ENCODE measurements around the gene GATAD2A. TPM values are rescaled to one million over a fixed set of nuclear protein-coding genes. Genes with fewer than 3 reads are reported as not detected.
A peak's percentile ranks its signal among the peaks of the same experiment; 100 is the strongest.
"Not testable (repeated sequence)": the region's sequence is repeated elsewhere in the genome, so short reads cannot be mapped to it uniquely, and the experiment has no call there.

The GATAD2A gene
- total RNA-seq, 6 experiments from 2014 or later = 23.9 to 59.6 (median 39.2) TPM

DNA sequence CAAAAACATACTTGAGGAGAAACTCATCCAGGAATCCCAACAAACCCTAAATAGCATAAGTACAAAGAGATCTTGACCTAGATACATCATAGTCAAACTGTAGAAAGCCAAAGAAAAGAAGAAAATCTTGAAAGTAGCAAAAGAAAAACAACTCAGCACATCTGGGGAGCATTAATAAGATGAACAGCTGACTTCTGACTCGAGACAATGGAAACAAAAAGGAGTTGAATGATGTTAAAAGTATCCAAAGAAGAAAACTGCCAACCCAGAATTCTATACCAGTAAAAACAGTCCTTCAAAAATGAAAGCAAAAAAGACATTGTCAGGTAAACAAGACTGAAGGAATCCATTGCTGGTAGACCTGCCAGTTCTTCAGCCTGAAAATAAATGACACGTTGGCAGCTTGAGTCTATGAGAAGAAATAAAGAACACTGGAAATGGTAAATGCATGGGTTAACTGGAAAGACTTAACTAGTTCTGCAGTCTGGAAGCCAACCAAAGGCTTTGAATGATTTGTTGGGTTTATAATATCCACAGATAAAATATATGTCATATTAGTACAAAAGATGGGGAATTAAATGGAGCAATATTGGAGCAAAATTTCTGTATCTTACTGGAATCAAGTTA is 63.1 kb downstream of the GATAD2A start:
- Histone ChIP-seq H3K36me3 (peaks cover 0 to 11% (median 10%) of the 10 kb centered on the region in 4 donors), H3K27ac (no peak overlapping the region), H3K9me3 (peaks cover 0 to 9% (median 2%) of the 10 kb centered on the region in 4 donors), H3K4me3 (no peak overlapping the region), H3K27me3 (no peaks in the 10 kb centered on the region), H3K4me1 (peaks cover 0 to 11% (median 0%) of the 10 kb centered on the region in 4 donors)
- DNase-seq = no peak
- ATAC-seq = no peak
- WGBS (ENCODE audit: insufficient coverage, low coverage, low lambda C conversion rate, missing lambda C conversion rate) = 100% methylated on average over 2 of the region's 2 CpGs
- TF ChIP-seq POLR2A (IDR thresholded peaks at IDR 0.05) = no peak
- TF ChIP-seq CTCF (IDR thresholded peaks at IDR 0.05) = no peak
- intact Hi-C loops (cut with DNase I) = no loop called here

GRCh38 chr19:19470579-19470978 is 65.1 kb downstream of the GATAD2A start:
- no peaks in the 10 kb centered on the region for H3K4me1 ChIP-seq
- no peak for DNase-seq
- H3K27ac ChIP-seq = no peak overlapping the region
- H3K27me3 ChIP-seq = no peaks in the 10 kb centered on the region
- peaks cover 0 to 9% (median 2%) of the 10 kb centered on the region in 4 donors for H3K9me3 ChIP-seq
- H3K4me3 ChIP-seq = no peak overlapping the region
- ATAC-seq = peak in 1 of 4 donors; percentile 29
- intact Hi-C loops (cut with DNase I) = no loop called here
- TF ChIP-seq POLR2A (IDR thresholded peaks at IDR 0.05) (no peak), CTCF (IDR thresholded peaks at IDR 0.05) (no peak)
- H3K36me3 ChIP-seq = peaks cover 0 to 10% (median 8%) of the 10 kb centered on the region in 4 donors
- WGBS (ENCODE audit: insufficient coverage, low coverage, low lambda C conversion rate, missing lambda C conversion rate) = 54% methylated on average over 3 of the region's 3 CpGs

DNA sequence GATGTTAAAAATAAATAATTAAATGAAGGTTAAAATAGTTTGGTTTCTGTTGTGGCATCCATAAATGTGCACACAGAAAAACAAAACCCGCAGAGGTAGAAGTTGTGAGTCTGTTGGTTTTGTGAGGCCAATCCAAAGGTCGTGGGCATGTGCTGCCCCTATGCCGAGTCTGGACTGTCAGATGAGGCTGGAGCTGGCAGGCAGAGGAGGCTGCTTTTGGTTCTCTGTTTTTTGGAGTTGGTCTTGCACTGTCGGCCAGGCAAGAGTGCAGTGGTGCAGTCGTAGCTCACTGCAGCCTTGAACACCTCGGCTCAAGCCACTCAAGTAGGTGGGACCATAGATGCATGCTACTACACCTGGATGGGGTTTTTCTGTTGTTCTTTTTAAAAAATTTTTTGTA is 66.2 kb downstream of the GATAD2A start:
- Histone ChIP-seq H3K27ac (no peak overlapping the region), H3K9me3 (peaks cover 0 to 9% (median 2%) of the 10 kb centered on the region in 4 donors), H3K36me3 (peaks cover 0 to 10% (median 0%) of the 10 kb centered on the region in 4 donors), H3K27me3 (no peaks in the 10 kb centered on the region), H3K4me1 (no peaks in the 10 kb centered on the region), H3K4me3 (no peak overlapping the region)
- no peak for DNase-seq
- intact Hi-C loops (cut with DNase I) = no loop called here
- no peak for TF ChIP-seq CTCF (IDR thresholded peaks at IDR 0.05)
- no peak for TF ChIP-seq POLR2A (IDR thresholded peaks at IDR 0.05)
- peak; percentile 30 to 75 (median 50) for ATAC-seq
- WGBS (ENCODE audit: insufficient coverage, low coverage, low lambda C conversion rate, missing lambda C conversion rate) = 43% methylated on average over 6 of the region's 6 CpGs

DNA sequence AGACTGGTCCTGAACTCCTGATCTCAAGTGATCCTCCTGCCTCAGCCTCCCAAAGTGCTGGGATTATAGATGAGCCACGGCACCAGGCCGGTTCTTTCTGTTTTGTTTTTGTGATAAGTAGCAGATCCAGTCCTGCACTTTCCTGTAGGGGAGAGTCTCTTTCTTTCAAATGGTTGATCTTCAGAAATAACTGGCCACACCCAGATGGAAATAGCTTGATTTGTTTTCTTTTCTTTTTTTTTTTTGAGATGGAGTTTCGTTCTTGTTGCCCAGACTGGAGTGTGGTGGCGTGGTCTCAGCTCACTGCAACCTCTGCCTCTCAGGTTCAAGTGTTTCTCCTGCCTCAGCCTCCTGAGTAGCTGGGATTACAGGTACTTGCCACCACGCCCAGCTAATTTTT is 66.6 kb downstream of the GATAD2A start:
- ATAC-seq; intact Hi-C loops (cut with DNase I); H3K27me3 ChIP-seq; H3K4me3 ChIP-seq; H3K27ac ChIP-seq; H3K9me3 ChIP-seq; DNase-seq; H3K4me1 ChIP-seq: not testable (repeated sequence)
- WGBS (ENCODE audit: insufficient coverage, low coverage, low lambda C conversion rate, missing lambda C conversion rate) = 68% methylated on average over 5 of the region's 5 CpGs
- peaks cover 0 to 10% (median 0%) of the 10 kb centered on the region in 4 donors for H3K36me3 ChIP-seq

GRCh38 chr19:19475015-19475765 is 69.7 kb downstream of the GATAD2A start:
- 70% methylated on average over 4 of the region's 21 CpGs for WGBS (ENCODE audit: insufficient coverage, low coverage, low lambda C conversion rate, missing lambda C conversion rate)
- DNase-seq (no peak), ATAC-seq (no peak)
- Histone ChIP-seq H3K27me3 (no peaks in the 10 kb centered on the region), H3K4me3 (no peak overlapping the region), H3K9me3 (no peaks in the 10 kb centered on the region), H3K4me1 (peaks cover 0 to 6% (median 0%) of the 10 kb centered on the region in 4 donors), H3K36me3 (peaks cover 0 to 1% (median 0%) of the 10 kb centered on the region in 4 donors), H3K27ac (no peak overlapping the region)
- intact Hi-C loops (cut with DNase I) = no loop called here
- no peak for TF ChIP-seq POLR2A (IDR thresholded peaks at IDR 0.05)
- no peak for TF ChIP-seq CTCF (IDR thresholded peaks at IDR 0.05)
